Measurements from ENCODE around the gene TXNDC16.

DNA sequence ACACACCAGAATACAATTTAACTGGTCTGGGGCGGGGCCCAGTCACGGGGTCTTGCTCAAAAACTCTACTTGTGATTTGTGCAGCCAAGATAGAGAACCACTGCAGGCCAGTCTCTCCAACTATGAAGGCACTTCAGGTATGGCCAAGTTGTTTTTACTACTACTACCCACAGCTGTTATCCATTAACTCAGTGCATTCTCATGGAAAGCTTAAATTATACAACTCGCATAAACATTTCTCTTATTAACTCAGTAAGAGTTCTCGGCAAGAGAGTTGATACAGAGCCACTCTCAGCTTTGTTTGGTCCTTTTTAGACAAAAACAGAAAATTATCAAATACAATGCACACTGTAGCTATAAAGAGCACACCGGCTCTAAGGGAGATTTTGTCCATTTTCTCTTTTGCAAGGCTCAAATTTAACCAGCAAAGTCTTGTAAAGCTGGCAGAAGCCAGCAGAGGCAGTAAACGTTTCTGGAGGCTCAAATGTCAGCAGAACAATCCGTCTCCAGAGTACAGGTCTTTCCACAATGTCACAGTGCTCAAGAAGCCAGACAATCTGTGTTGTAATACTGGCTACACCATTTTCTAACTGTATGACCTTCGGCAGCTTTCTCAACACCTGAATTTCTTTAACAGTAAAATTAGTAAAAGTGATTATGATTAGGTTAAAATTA, 152.2 kb downstream of the TXNDC16 start:
- TF ChIP-seq, protein P1, sequence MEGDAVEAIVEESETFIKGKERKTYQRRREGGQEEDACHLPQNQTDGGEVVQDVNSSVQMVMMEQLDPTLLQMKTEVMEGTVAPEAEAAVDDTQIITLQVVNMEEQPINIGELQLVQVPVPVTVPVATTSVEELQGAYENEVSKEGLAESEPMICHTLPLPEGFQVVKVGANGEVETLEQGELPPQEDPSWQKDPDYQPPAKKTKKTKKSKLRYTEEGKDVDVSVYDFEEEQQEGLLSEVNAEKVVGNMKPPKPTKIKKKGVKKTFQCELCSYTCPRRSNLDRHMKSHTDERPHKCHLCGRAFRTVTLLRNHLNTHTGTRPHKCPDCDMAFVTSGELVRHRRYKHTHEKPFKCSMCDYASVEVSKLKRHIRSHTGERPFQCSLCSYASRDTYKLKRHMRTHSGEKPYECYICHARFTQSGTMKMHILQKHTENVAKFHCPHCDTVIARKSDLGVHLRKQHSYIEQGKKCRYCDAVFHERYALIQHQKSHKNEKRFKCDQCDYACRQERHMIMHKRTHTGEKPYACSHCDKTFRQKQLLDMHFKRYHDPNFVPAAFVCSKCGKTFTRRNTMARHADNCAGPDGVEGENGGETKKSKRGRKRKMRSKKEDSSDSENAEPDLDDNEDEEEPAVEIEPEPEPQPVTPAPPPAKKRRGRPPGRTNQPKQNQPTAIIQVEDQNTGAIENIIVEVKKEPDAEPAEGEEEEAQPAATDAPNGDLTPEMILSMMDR (IDR thresholded peaks at IDR 0.05) = no peak
- TF ChIP-seq POLR2A (IDR thresholded peaks at IDR 0.05) = no peak
